ENCODE data around the gene MBOAT7.

DNA sequence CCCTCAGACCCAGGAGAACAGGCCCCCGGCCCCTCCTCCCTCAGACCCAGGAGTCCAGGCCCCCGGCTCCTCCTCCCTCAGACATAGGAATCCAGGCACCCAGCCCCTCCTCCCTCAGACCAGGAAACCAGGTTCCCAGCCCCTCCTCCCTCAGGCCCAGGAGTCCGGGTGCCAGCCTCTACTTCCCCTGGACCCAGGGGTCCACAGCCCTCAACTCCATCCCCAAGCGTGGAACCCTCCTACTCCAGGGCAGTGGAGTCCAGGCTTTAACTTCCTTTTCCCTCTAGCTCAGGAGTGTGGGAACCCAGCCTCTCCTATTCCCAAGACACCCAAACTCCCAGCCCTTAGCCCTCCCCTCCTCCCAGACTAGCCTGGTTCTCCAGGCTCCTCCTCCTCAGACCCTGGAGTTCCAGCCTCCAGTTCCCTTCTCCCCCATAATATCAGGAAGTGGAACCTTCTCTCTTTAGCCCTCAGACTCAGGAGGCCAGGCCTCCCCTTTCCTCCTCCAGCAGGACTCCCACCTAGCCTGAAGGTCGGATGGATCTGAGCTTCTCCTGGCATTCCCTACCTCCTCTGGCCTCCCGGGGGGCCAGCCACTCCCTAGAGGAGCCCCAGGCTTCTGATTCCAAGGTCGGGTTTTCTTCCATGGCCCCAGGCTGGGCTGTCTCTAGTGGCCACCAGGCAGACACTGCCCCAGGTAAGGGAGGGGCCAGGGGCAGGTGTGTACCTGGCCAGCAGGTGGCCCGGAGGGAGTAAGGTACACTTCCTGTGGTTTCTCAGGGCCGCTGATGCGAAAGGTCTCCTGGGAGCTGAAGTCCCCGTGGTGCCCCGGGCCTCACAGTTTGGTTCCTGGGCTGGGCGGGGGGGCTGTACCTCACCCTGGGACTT lies 16.7 kb downstream of the MBOAT7 start, which contains the start of gene TMC4:
- TF ChIP-seq, protein P1, sequence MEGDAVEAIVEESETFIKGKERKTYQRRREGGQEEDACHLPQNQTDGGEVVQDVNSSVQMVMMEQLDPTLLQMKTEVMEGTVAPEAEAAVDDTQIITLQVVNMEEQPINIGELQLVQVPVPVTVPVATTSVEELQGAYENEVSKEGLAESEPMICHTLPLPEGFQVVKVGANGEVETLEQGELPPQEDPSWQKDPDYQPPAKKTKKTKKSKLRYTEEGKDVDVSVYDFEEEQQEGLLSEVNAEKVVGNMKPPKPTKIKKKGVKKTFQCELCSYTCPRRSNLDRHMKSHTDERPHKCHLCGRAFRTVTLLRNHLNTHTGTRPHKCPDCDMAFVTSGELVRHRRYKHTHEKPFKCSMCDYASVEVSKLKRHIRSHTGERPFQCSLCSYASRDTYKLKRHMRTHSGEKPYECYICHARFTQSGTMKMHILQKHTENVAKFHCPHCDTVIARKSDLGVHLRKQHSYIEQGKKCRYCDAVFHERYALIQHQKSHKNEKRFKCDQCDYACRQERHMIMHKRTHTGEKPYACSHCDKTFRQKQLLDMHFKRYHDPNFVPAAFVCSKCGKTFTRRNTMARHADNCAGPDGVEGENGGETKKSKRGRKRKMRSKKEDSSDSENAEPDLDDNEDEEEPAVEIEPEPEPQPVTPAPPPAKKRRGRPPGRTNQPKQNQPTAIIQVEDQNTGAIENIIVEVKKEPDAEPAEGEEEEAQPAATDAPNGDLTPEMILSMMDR (conservative IDR thresholded peaks at IDR 0.05 in 1 of 2, IDR thresholded peaks at IDR 0.05 in 1 of 2; ENCODE audit: extremely low read depth in 1 of 2, insufficient read depth in 1 of 2, low read depth in 1 of 2, low read length in 2 of 2): peak; percentile 31 to 65
- TF ChIP-seq EZH2 (IDR thresholded peaks at IDR 0.05; ENCODE audit: borderline replicate concordance, low read length): no peak

All from mammary epithelial cell (primary cell).